ENCODE results near the gene PACS1.
A peak's percentile ranks its signal among the peaks of the same experiment; 100 is the strongest.

- TF ChIP-seq, protein P1, sequence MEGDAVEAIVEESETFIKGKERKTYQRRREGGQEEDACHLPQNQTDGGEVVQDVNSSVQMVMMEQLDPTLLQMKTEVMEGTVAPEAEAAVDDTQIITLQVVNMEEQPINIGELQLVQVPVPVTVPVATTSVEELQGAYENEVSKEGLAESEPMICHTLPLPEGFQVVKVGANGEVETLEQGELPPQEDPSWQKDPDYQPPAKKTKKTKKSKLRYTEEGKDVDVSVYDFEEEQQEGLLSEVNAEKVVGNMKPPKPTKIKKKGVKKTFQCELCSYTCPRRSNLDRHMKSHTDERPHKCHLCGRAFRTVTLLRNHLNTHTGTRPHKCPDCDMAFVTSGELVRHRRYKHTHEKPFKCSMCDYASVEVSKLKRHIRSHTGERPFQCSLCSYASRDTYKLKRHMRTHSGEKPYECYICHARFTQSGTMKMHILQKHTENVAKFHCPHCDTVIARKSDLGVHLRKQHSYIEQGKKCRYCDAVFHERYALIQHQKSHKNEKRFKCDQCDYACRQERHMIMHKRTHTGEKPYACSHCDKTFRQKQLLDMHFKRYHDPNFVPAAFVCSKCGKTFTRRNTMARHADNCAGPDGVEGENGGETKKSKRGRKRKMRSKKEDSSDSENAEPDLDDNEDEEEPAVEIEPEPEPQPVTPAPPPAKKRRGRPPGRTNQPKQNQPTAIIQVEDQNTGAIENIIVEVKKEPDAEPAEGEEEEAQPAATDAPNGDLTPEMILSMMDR (IDR thresholded peaks at IDR 0.05), result no peak
- TF ChIP-seq RAD21 (IDR thresholded peaks at IDR 0.05; ENCODE audit: low read length) (peak; percentile 2; the same call in 1 of the 2 replicates), FOSL2 (IDR thresholded peaks at IDR 0.05; ENCODE audit: borderline replicate concordance, low read depth) (no peak), MAX (IDR thresholded peaks at IDR 0.05; ENCODE audit: low read depth) (no peak), GATA2 (CRISPR knock-in tag; IDR thresholded peaks at IDR 0.05) (peak; percentile 48), REST (IDR thresholded peaks at IDR 0.05; ENCODE audit: low read depth, low read length) (no peak), CHD2 (IDR thresholded peaks at IDR 0.05; ENCODE audit: low read length, partially characterized antibody) (peak; percentile 51), SMC3 (IDR thresholded peaks at IDR 0.05; ENCODE audit: low read depth, low read length) (no peak), EP300 (IDR thresholded peaks at IDR 0.05; ENCODE audit: borderline replicate concordance in 1 of 2, low read depth in 1 of 2, low read length in 1 of 2) (peak in 1 of 2 experiments; percentile 10; a peak in 1 of 4 replicates), FOXM1 (IDR thresholded peaks at IDR 0.05; ENCODE audit: low read depth) (no peak), TCF12 (IDR thresholded peaks at IDR 0.05) (no peak)
- TF ChIP-seq, protein P2, sequence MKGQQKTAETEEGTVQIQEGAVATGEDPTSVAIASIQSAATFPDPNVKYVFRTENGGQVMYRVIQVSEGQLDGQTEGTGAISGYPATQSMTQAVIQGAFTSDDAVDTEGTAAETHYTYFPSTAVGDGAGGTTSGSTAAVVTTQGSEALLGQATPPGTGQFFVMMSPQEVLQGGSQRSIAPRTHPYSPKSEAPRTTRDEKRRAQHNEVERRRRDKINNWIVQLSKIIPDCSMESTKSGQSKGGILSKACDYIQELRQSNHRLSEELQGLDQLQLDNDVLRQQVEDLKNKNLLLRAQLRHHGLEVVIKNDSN (IDR thresholded peaks at IDR 0.05; ENCODE audit: borderline replicate concordance, low read depth), result no peak
Observed at GRCh38 chr11:66133216-66133775, 63.2 kb downstream of the PACS1 start.

Measured in SK-N-SH (cell line).